Stimulated activated CD4-positive, alpha-beta T cell treated with anti-CD3 and anti-CD28 coated beads, Interleukin-1b, Interleukin-23, amount 100 ng/mL, for 4 hours (primary cell): ENCODE measurements around the gene NAV1.
"Not testable (repeated sequence)": the region's sequence is repeated elsewhere in the genome, so short reads cannot be mapped to it uniquely, and the experiment has no call there.

Experiments
- DNase-seq, 2 donors: peaks; one replicate each; pipeline ENCODE4 v3.0.0-alpha.2; 2020; ENCODE audit warnings: low read depth in 2 of 2

The NAV1 gene

DNA sequence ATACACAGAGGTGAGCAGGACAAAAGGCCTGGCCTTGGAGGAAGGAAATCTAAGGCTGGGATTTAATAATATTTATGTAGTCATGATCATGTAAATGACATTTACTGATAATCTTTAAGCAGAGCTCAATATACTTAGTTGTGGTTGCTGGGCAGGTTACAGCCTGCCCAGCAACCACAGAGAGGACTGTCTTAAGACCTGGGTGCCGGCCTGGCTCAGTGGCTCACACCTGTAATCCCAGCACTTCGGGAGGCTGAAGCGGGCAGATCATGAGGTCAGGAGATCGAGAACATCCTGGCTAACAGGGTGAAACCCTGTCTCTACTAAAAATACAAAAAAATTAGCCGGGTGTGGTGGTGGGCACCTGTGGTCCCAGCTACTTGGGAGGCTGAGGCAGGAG is 10.6 kb downstream of the NAV1 start:
- DNase-seq = not testable (repeated sequence)

- no peak for DNase-seq
These were observed 12.2 kb downstream of the NAV1 start for GRCh38 chr1:201551096-201551495.

DNA sequence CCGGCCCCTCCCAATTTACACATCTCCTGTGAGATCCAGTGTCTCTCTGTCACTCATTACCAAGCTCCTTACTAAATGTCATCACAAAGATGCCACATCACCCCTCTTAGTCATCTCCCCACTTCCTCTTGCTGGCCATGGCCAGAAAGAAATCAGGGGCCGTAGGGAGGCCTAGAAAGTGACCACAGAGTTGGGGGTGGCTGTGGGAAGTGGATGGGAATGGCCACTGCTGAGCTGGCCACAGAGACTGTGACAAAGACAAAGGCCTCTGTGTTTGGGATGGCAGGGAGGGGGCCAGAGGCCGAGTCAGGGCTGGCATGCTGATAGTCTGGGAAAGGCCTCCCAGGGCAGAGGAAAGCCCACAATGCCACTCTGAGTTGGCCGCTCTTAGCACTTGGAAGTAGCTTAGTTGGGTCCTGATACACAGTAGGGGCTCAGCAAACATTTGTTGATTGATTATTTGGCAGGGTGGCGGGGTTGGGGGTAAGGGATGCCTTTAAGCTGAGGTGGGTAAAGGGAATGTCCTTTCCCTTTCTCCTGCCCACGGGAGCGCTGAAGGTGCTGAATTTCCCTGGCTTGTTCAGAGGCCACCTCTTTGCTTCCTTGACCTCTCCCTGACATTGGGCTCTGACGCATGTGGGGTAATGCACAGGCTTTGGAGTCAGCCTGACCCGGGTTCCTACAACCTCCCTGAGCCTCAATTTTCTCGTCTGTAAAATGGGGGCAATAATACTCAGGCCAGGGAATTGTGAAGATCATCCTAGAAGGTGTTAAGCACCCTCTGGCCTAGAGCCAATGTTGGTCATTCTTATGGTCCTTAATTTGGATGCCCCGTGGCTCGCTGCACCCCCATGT is 13.2 kb downstream of the NAV1 start:
- no peak for DNase-seq

DNA sequence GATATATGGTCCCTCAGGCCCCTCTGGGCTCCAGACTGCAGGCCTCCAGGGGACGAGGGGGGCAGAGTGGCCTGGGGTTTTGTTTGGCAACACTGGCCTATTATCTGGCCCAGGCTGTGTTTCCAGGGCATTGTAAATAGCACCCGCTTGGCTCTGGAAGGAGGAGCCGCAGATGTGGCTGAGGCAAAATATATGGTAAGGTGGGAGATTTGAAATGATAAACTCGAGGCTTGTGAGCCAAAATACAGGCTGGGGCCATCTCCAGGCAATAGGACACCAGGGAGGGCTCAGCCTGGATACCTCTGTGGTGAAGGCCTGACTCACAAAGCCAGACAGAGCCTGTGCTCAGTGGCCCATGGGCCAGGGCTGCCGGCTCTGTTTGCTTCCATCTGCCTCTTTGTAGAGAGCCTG is 14.0 kb downstream of the NAV1 start:
- no peak for DNase-seq

DNA sequence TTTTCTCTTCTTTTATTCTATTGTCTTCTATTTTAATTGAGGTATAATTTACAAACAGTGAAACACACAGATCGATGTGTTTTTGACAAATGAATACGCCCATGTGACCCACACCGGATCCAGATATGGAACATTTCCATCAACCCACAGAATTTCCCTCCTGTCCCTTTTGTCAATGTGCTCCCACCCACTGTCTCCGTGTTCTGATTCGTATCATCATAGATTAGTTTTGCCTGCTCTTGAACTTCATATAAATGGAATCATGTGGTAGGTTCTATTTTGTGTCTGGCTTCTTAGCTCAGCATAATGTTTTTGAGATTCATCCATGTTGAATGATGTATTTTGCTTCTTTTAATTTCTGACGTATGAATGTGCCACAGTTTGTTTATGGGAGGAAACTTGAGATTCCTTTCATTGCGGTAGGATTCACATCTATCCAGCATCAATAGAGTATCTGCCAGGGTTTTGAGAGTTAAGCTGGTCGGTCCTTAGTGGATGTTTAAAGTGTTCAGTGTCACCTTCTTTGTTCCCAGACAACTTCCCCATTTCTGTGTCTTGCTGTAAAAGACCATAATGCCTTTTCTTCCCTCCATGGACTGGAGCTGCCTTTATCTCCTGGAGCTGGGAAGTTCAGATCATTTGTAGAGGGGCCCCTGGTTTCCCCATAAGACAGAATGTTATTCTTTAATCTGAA is 14.7 kb downstream of the NAV1 start:
- DNase-seq = no peak

- no peak for DNase-seq
These were observed 15.3 kb downstream of the NAV1 start for GRCh38 chr1:201554190-201554600.

- no peak for DNase-seq
These were observed 16.1 kb downstream of the NAV1 start for GRCh38 chr1:201554789-201555592.

GRCh38 chr1:201555593-201555945 is 16.6 kb downstream of the NAV1 start:
- no peak for DNase-seq

DNA sequence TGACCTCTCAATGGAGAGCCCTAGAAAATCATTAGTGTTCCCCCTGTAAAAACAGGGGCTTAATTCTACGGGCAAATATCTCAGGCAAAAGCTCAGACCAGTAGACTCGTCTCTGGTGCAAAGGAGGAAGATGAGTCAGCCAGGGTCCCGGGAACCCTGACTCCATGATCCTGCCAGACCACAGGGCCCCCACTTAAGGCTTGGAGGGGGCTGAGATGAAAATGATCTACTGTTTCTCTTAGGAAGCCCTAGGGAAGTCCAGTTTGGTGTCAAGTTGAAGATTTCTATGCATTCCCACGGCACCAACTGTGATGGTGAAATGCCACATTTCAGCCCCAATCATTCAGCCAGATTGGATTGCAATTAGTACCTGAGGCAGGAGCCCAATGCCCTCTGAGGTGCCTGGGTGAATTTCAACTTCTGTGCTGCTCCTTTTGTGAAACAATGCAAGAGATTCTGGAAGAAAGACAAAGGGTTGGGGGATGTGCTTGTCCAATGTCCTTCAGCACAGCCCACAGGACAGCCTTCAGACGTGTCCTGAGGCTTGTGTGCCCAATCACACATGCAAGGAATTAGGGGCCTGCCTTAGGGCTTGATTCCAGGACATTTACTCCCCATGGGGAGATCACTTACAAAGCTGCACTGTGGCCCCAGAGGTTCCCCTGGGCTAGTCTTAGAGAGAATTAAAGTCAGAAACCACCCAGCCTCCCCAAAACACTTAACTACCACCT is 18.1 kb downstream of the NAV1 start:
- no peak for DNase-seq

- no peak for DNase-seq
These were observed 18.6 kb downstream of the NAV1 start for GRCh38 chr1:201557572-201557958.

- DNase-seq = peak; percentile 52 to 59
These were observed 20.8 kb downstream of the NAV1 start for GRCh38 chr1:201559679-201560162.

DNA sequence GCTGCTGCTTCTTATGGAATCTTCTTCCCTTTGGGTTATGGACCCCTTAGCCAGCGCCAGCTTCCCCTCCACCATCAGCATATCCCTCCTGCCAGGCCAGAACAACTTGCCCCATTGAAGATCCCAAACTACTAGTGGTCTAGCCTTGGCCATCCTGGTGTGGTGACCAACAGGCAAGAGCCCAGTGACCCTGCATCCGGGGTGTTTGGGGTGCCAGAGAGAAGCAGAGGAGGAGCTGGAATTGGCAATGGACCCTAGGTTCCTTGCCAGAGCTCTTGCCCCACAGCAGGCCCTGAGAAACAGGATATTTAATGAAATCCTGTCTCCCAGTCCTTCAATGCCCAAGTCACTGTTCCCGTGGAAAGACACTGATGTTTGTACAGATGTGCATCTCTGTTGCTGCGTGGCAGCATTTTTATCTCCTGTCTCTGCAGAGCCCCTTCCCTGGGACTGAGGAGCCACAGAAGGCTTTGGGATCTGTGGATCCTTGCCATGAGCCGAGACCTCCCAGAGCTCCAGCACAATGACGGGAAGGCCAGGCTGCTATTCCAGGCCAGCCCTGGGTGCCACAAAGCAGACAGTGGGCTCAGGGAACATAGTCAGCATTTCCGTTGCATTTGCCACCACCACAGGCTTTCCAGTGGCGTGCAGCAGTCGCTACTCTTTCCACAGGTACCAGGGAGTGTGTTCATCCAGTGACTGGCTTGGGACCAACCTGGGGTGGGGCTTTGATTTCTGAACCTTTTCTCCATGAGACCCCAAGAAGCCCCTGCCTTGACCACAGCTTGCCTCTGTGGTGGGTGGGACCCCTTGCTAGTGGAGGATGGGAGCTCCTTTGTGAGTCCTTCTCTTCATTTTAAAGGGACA is 21.6 kb downstream of the NAV1 start:
- DNase-seq = no peak

- DNase-seq = no peak
These were observed 22.3 kb downstream of the NAV1 start for GRCh38 chr1:201561195-201561564.

GRCh38 chr1:201561601-201562000 is 22.7 kb downstream of the NAV1 start:
- DNase-seq = no peak

DNA sequence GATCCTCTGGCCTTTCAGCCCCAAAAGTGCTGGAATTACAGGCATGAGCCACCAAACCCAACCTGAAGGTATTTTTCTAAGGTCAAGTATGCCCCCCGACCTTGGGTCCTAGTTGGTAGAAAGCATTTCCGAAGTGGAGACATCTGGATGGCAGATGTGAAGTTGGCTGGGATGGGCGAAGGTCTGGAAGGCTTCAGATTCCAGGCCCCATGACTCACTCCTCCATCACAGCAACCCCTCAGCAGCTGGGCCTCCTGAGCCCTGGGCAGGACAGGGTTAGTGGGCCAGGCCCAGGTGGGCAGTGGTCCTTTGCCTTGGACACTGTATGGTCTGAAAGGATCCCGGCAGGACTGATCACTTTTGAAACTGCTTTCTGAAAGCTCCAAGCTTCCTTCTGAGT is 23.3 kb downstream of the NAV1 start:
- DNase-seq = no peak

DNA sequence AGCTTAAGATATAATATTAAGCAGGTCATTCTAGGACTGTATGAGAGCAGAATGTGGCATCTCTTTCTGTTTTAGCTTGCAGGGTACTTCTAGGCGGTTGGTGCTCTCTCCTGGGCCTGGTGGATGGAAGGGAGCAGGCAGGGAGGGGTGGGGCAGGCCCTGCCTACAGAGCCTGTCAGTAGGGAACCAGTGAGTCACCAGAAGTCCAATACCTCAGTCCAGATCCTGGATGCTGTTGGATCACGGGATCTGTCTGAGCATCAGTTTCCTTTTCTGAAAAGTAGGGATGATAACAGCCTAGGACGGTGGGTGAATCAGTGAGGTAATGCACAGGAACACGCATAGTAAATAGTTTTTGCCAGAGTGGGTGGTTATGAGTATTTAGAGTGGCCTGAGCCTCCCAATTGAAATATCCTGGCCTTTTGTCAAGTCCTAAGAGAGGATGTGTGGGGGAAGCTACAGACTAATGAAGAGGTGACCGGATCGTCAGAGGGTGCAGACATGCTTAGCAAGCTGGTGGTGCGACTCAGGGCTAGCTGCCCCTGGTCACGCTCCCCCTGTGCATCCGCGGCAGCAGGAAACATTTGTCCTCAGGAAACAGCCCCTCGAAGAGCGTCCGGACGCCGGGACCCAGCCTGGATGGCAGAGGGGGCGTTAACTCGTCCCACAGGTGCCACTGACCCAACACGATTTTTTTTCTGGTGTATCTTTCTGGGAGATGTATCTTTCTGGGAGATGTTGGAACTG is 23.9 kb downstream of the NAV1 start:
- no peak for DNase-seq

GRCh38 chr1:201563406-201563780 is 24.5 kb downstream of the NAV1 start:
- DNase-seq = no peak

GRCh38 chr1:201563941-201564340 is 25.0 kb downstream of the NAV1 start:
- DNase-seq = no peak

- no peak for DNase-seq
These were observed 26.2 kb downstream of the NAV1 start for GRCh38 chr1:201565024-201565730.
